ENCODE measurements around the gene P4HTM. TPM values are rescaled to one million over a fixed set of nuclear protein-coding genes. Genes with fewer than 3 reads are reported as not detected.

The P4HTM gene
- total RNA-seq, 1 donor from 2014 or later, result 26.3 TPM

DNA sequence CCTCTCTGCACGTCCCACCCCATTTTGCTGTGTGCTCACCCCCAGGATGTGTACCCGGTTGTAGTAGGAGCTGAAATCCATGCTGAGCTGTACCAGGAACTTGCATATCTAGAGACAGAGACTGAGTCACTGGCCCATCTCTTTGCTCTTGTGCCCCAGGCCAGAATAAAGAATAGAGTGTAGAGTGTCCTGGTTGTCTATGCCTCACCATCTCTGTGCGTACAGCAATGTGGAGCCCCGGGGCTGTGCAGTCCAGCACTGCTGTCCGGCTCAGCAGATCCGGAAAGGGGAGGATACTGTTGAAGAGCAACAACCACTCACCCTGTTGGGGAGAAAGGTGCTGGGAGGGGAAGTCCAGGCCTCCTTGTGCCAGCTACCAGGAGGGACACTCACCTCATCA, 25.7 kb downstream of the P4HTM start:
- H3K4me3 Mint-ChIP-seq (ENCODE audit: unreplicated experiment), result no peak overlapping the region
- TF ChIP-seq CTCF (IDR thresholded peaks at IDR 0.05), result no peak

GRCh38 chr3:49016414-49017228, 26.6 kb downstream of the P4HTM start:
- no peak for DNase-seq (ENCODE audit: low spot score)
- peaks cover 38% of the 10 kb centered on the region for H3K4me1 Mint-ChIP-seq (ENCODE audit: low read depth)
- no peak for TF ChIP-seq CTCF (IDR thresholded peaks at IDR 0.05)
- H3K9me3 Mint-ChIP-seq (ENCODE audit: low read depth), result no peaks in the 10 kb centered on the region
- no peaks in the 10 kb centered on the region for H3K27me3 Mint-ChIP-seq (ENCODE audit: low read depth)
- no peak overlapping the region for H3K27ac Mint-ChIP-seq (ENCODE audit: unreplicated experiment)
- H3K36me3 Mint-ChIP-seq (ENCODE audit: low read depth), result peaks cover 18% of the 10 kb centered on the region
- peak overlapping the region; percentile 80 for H3K4me3 Mint-ChIP-seq (ENCODE audit: unreplicated experiment)

More for the DNA sequence above, 25.7 kb downstream of the P4HTM start:
- H3K27me3 Mint-ChIP-seq (ENCODE audit: low read depth), result no peaks in the 10 kb centered on the region
- no peaks in the 10 kb centered on the region for H3K9me3 Mint-ChIP-seq (ENCODE audit: low read depth)
- H3K4me1 Mint-ChIP-seq (ENCODE audit: low read depth), result peaks cover 37% of the 10 kb centered on the region
- H3K27ac Mint-ChIP-seq (ENCODE audit: unreplicated experiment), result peak overlapping the region; percentile 70
- no peak for DNase-seq (ENCODE audit: low spot score)
- peaks cover 19% of the 10 kb centered on the region for H3K36me3 Mint-ChIP-seq (ENCODE audit: low read depth)

- DNase-seq (ENCODE audit: low spot score), result no peak
- peaks cover 12% of the 10 kb centered on the region for H3K36me3 Mint-ChIP-seq (ENCODE audit: low read depth)
- H3K4me3 Mint-ChIP-seq (ENCODE audit: unreplicated experiment), result peak overlapping the region; percentile 80
- no peak for TF ChIP-seq CTCF (IDR thresholded peaks at IDR 0.05)
- no peaks in the 10 kb centered on the region for H3K27me3 Mint-ChIP-seq (ENCODE audit: low read depth)
- peaks cover 35% of the 10 kb centered on the region for H3K4me1 Mint-ChIP-seq (ENCODE audit: low read depth)
- H3K27ac Mint-ChIP-seq (ENCODE audit: unreplicated experiment), result peak overlapping the region; percentile 82
- H3K9me3 Mint-ChIP-seq (ENCODE audit: low read depth), result no peaks in the 10 kb centered on the region
Observed at GRCh38 chr3:49017229-49017970, 27.4 kb downstream of the P4HTM start.

GRCh38 chr3:49017971-49018706, 28.1 kb downstream of the P4HTM start, which contains the start of gene DALRD3:
Gene DALRD3 (minus strand): TSS chr3:49018580. CDS start chr3:49018564, 16 bp downstream.
- Mint-ChIP-seq H3K27me3 (ENCODE audit: low read depth) (no peaks in the 10 kb centered on the region), H3K9me3 (ENCODE audit: low read depth) (no peaks in the 10 kb centered on the region), H3K27ac (ENCODE audit: unreplicated experiment) (peak within 1 kb of the TSS; percentile 89), H3K4me1 (ENCODE audit: low read depth) (peaks cover 43% of the 10 kb centered on the region), H3K4me3 (ENCODE audit: unreplicated experiment) (peak within 1 kb of the TSS; percentile 80), H3K36me3 (ENCODE audit: low read depth) (peaks cover 12% of the 10 kb centered on the region)
- TF ChIP-seq CTCF (IDR thresholded peaks at IDR 0.05), result peak; percentile 16
- DNase-seq (ENCODE audit: low spot score), result no peak

DNA sequence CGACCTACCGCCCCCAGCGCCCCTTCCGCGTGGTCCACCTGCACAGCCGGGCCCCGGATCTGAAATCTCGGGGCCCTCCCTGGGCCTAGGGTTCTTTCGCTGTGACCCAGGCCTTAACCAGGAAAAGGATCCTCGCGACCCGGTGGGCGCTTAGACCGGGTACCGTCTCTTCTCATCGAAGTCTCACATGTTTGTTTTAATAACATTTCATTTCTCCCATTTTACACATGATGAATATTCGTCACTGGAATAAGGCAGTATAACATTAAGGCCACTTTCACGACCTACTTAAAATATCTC, 28.6 kb downstream of the P4HTM start:
- H3K36me3 Mint-ChIP-seq (ENCODE audit: low read depth), result peaks cover 12% of the 10 kb centered on the region
- peak overlapping the region; percentile 89 for H3K27ac Mint-ChIP-seq (ENCODE audit: unreplicated experiment)
- TF ChIP-seq CTCF (IDR thresholded peaks at IDR 0.05), result no peak
- peak overlapping the region; percentile 80 for H3K4me3 Mint-ChIP-seq (ENCODE audit: unreplicated experiment)
- H3K9me3 Mint-ChIP-seq (ENCODE audit: low read depth), result no peaks in the 10 kb centered on the region
- H3K4me1 Mint-ChIP-seq (ENCODE audit: low read depth), result peaks cover 46% of the 10 kb centered on the region
- no peaks in the 10 kb centered on the region for H3K27me3 Mint-ChIP-seq (ENCODE audit: low read depth)
- no peak for DNase-seq (ENCODE audit: low spot score)
